Measurements from ENCODE around the gene ADI1.

DNA sequence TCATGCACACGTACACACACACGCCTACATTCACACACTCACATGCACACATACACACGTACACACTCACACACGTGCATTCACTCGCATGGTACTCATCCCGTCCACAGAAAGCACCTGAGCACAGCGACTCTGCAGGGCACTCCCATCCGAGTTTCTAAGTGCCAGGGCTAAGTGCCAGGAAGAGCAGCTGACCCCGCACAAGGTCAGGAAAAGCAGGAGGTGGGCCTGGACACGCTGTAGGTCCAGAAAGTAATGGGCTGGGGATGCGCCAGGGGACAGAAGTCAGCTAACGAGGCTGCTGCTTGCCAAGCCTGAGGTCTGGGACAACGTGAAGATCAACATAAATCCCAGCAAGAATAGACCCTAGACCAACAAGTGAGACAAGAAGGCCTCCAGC, 15.8 kb downstream of the ADI1 start:
- TF ChIP-seq, protein P1, sequence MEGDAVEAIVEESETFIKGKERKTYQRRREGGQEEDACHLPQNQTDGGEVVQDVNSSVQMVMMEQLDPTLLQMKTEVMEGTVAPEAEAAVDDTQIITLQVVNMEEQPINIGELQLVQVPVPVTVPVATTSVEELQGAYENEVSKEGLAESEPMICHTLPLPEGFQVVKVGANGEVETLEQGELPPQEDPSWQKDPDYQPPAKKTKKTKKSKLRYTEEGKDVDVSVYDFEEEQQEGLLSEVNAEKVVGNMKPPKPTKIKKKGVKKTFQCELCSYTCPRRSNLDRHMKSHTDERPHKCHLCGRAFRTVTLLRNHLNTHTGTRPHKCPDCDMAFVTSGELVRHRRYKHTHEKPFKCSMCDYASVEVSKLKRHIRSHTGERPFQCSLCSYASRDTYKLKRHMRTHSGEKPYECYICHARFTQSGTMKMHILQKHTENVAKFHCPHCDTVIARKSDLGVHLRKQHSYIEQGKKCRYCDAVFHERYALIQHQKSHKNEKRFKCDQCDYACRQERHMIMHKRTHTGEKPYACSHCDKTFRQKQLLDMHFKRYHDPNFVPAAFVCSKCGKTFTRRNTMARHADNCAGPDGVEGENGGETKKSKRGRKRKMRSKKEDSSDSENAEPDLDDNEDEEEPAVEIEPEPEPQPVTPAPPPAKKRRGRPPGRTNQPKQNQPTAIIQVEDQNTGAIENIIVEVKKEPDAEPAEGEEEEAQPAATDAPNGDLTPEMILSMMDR (IDR thresholded peaks at IDR 0.05; ENCODE audit: low read length) = no peak
- TF ChIP-seq EZH2 (optimal IDR thresholded peaks at IDR 0.05; ENCODE audit: low read depth, low read length) (no peak), EZH2phosphoT487 (IDR thresholded peaks at IDR 0.05; ENCODE audit: low read length) (no peak)

All from MM.1S (cell line).